DOHH2 (cell line): ENCODE measurements around the gene DKKL1.

Experiments
- EZH2phosphoT487 ChIP-seq: fragments of 200-600 bp; sonication (generic); IDR thresholded peaks from 2 replicates; pipeline ENCODE4 v1.6.1; 2017; ENCODE audit warnings: borderline replicate concordance, mild to moderate bottlenecking, antibody characterized with exemption, low read length, moderate library complexity, mixed read lengths
- TF ChIP-seq, protein P1 (sequence below): fragments of 200-600 bp; sonication (generic); IDR thresholded peaks from one replicate; pipeline ENCODE4 v1.5.1; 2014; ENCODE audit warnings: antibody characterized with exemption, mild to moderate bottlenecking, low read depth, low read length; ENCODE audit not compliant: poor library complexity, severe bottlenecking

DNA sequence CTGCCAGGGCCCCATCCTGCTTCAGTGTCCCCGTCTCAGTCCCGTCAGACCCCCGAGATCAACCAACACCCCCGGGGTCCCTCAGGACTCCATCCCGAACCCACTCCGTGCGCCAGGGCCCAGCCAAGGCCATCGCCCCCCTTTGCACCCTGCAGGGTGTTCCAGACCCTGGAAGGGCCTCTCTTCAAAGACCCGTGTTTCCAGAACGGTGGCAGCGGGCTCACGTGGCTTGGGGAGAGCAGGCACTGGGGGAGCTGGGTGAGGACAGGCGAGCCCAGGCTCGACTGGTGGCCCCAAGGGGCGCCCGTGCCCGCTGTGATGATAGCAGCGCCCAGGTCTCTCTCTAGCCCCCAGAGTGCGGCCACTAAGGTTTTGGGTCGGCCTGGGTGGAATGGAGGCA, 25.7 kb downstream of the DKKL1 start:
- TF ChIP-seq, protein P1, sequence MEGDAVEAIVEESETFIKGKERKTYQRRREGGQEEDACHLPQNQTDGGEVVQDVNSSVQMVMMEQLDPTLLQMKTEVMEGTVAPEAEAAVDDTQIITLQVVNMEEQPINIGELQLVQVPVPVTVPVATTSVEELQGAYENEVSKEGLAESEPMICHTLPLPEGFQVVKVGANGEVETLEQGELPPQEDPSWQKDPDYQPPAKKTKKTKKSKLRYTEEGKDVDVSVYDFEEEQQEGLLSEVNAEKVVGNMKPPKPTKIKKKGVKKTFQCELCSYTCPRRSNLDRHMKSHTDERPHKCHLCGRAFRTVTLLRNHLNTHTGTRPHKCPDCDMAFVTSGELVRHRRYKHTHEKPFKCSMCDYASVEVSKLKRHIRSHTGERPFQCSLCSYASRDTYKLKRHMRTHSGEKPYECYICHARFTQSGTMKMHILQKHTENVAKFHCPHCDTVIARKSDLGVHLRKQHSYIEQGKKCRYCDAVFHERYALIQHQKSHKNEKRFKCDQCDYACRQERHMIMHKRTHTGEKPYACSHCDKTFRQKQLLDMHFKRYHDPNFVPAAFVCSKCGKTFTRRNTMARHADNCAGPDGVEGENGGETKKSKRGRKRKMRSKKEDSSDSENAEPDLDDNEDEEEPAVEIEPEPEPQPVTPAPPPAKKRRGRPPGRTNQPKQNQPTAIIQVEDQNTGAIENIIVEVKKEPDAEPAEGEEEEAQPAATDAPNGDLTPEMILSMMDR, result no peak
- TF ChIP-seq EZH2phosphoT487, result no peak
